Left colon (tissue), 2 donors: ENCODE results near the gene SYCE3. TPM values are rescaled to one million over a fixed set of nuclear protein-coding genes. Genes with fewer than 3 reads are reported as not detected.
"Not testable (repeated sequence)": the region's sequence is repeated elsewhere in the genome, so short reads cannot be mapped to it uniquely, and the experiment has no call there.

ENCODE experiments used
- ATAC-seq: fragments of 200-7000 bp; cut with Tn5 transposase; one replicate; pipeline ENCODE4 v1.9.1; 2020; ENCODE audit warnings: mild to moderate bottlenecking, moderate library complexity
- DNase-seq, 2 donors: peaks; one replicate each; pipeline ENCODE4 v3.0.0-alpha.2; 2020
- intact Hi-C, 2 donors: fragments of 100-400 bp; cut with DNase I in 1 of 2; cut with micrococcal nuclease in 1 of 2; formaldehyde crosslinking; loops; one replicate each; pipeline versions ENCODE4 v1.11.2 to v1.14.0; 2022; cut with DNase I, micrococcal nuclease
- total RNA-seq, 2 donors: library from RNA; stranded (reverse); fragmentation: NEBNext Ultra II Directional; extraction: Animal tissue kit (Norgen Biotek cat#: 25700); gene quantifications; one replicate each; pipeline ENCODE4 v1.2.1, GENCODE V29; 2021
- donor health status: DM: no; HTN: no; CAD: no.
- donor health status: DM: yes; HTN: yes; CAD: no.

Gene SYCE3
- total RNA-seq, 2 donors from 2014 or later = 0.67 TPM; not detected in 1

DNA sequence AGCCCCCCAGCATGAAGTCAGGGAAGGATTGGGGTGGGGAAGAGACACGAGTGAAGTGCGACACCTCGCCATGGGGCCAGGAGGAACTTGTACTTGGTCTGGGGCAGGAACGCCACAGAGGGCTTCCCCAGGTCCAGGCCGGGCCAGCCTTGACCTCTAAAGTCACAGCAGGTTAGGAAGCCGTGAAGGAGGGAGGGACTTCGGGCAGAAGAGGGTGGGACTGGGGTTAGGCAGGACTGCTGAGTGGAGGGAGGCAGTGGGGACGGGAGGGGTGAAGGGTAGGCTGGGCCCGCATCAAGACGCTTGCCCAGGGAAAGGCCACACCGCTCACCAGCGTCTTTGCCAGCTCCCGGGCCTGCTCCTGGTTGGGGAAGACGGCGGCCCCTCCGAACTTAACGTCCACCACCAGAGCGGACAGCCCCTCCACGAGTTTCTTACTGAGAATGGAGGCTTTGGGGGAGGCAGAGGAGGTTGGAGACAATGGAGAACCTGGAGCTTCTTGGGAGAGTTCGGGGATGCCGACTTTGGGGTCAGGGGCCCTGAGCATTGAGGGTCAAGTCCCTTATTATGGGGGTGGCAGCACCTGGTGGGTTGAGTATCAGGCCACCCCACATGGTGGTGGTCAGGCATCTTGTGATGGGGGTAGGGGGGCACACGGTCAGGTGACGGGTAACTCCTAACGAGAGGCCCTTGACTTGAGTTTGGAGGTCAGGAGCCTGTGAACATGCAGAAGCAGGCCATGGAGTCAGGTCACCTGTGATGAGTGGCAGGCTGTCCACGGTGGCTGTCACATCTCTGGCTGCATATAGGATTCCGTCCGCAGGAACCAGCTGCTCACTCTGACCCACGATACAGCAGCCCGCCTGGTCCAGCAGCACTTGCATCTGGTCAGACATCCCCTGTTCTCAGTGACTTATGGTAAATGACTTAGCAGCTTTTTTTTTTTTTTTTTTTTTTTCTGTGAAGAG, 35.6 kb downstream of the SYCE3 start:
- DNase-seq (peak; percentile 61 to 79), ATAC-seq (no peak)
- intact Hi-C loops = no loop called here

DNA sequence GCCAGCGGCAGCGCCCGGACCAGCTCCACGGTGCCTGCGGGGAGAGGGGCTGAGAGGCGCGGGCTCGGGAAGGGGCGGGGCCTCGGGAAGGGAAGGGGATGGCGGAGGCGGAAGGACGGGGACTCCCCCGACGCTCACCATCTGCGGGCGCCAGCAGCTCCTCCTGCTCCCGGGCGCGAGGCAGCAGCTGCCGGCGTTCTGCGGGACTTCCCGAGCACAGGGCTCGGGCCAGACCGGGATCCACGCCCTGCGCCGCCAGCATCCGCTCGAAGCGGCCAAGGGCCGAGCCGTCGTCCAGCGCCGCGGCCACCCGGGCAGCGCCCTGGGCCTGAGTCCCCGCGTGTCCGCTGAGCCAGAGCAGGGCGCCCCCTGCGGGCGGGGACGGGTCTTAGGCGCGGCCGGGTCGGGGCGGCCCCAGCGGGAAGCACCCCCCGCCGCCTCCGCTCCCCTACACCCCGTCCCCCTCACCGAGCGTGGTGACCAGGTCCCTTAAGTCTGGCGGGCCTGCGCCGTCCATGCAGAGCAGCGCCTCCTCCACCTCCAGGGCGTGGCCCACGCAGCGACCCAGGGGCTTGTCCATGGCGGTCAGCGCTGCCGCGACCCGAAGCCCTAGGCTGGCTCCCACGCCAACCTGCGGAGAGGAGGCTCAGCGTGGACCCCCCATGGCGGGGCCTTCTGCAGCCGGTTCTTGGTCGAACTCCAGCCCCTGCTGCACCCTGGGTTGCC, 36.4 kb downstream of the SYCE3 start:
- ATAC-seq (peak; percentile 26), DNase-seq (peak; percentile 87 to 89)
- intact Hi-C loops = no loop called here

DNA sequence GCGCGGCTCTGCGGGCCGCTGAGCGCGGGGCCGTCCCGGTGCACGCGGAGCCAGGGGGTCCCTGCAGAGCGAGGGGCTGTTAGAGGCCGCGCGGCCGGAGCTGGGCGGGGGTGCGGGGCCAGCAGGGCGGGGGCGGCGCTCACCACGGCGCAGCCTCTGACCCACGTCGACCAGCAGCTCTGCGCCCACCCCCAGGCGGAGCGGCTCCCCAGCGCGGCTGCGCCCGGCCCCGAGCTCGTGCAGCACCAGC, 36.9 kb downstream of the SYCE3 start:
- intact Hi-C loops = no loop called here
- no peak for DNase-seq
- ATAC-seq = no peak

DNA sequence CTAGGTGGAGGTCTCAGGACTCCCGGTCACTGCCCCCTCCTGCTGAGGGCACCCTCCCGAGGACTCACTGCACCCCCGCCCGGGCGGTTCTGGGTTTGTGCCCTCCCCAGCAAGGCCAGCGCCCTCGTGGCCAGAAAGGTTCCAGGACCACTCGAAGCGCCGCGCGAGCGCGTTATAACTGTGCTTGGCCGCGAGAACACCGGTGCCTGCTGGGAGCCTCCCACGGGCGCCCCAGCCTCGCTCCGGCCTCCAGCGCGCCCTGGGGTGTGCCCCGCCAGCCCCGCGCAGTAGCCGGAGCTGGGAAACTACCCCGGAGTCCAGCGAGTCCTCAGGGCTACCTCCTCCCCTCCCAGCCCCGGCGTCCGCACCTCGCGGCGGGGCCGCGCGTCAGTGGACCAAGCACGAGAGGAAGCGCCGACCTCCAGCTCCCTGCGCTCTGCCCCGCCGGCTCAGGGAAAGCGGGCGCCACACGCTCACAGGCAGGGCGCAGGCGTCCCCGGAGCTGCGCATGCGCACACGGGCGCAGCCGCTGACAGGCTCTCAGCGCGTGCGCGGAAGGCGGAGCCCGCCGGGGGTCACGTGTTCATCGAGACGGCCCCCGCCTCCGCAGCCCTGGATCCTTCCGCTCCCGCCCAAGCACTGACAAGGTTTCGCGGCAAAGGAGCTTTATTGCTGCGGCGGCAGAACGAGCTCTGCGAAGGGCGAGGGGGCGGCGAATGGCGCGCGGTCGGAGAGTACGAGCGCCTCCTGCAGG, 37.4 kb downstream of the SYCE3 start, which contains the start of gene SCO2:
Gene SCO2, minus strand, starts transcription at position 495 of the 754 bp plus-strand sequence. CDS start 1,187 bp downstream, outside the sequence.
- DNase-seq = peak; percentile 96 to 98
- intact Hi-C loops = no loop called here
- ATAC-seq = peak; percentile 54

- ATAC-seq = peak; percentile 57
- DNase-seq = peak; percentile 81 to 82
- intact Hi-C loops = no loop called here
Observed at GRCh38 chr22:50524676-50525103, 38.0 kb downstream of the SYCE3 start.

GRCh38 chr22:50523806-50524675, 38.7 kb downstream of the SYCE3 start:
- intact Hi-C loops = no loop called here
- peak; percentile 40 to 67 for DNase-seq

DNA sequence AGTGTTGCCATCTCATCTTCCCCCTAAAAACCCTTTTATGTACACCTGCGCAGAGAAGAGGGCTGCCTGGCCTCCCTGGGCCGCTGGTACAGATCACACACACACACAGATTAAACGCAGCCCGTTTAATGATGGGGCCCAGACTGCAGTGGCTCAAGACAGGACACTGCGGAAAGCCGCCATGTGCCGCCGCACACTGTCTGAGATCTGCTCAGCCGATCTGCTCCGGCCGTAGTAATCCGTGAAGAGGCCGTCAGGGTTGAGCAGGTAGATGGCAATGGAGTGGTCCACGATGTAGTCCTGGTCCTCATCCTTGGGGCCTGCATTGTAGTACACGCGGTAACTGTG, 39.3 kb downstream of the SYCE3 start:
- ATAC-seq = no peak
- DNase-seq = no peak
- intact Hi-C loops = no loop called here

More at GRCh38 chr22:50523806-50524675, 38.7 kb downstream of the SYCE3 start:
- ATAC-seq = peak; percentile 12

DNA sequence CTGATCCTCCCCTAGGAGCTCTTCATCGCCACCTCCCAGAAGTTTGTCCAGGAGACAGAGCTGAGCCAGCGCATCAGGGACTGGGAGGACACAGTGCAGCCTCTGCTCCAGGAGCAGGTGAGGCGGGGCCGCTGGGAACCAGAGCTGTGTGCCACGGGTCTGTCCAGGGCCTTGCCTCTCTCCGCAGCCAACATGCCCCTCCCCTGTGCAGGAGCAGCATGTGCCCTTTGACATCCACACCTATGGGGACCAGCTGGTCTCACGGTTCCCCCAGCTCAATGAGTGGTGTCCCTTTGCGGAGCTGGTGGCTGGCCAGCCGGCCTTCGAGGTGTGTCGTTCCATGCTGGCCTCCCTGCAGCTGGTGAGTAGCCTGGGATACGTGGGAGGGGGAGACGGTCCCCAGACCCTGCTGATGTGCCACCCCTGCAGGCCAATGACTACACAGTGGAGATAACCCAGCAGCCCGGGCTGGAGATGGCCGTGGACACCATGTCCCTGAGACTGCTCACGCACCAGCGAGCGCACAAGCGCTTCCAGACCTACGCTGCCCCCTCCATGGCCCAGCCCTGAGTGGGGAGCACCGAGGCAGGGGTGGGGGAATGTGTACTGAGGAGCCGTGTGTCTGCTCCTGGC, 39.8 kb downstream of the SYCE3 start:
- ATAC-seq = no peak
- peak in 1 of 2 donors; percentile 14 for DNase-seq
- intact Hi-C loops = no loop called here

DNA sequence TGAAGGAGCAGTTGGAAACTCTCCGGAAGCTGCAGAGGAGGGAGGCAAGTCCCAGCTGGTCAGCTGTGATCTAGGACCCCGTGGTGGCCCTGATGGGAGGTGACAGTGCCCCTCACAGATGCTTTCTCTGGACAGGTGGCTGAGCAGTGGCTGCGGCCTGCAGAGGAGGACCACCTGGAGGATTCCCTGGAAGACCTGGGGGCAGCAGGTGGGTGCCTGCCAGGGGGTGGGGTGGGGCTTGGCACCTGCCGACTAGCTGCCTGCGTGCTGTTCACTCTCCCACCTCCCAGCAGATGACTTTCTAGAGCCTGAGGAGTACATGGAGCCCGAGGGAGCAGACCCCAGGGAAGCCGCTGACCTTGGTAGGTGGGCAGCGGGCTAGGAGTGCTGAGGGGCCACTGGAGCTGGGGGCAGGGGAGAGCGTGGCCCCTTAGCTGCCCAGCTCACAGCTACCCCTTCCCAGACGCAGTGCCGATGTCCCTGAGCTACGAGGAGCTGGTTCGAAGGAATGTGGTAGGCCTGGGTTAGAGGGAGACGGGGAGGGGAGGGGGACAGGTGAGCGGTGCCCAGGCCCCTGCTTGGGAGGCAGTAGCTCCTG, 40.4 kb downstream of the SYCE3 start:
- no peak for DNase-seq
- intact Hi-C loops = no loop called here
- no peak for ATAC-seq

- DNase-seq = no peak
- intact Hi-C loops = no loop called here
- ATAC-seq = no peak
Observed at GRCh38 chr22:50521710-50522109, 41.0 kb downstream of the SYCE3 start.

GRCh38 chr22:50520826-50521453, 41.8 kb downstream of the SYCE3 start:
- intact Hi-C loops = no loop called here
- DNase-seq (no peak), ATAC-seq (no peak)

GRCh38 chr22:50520184-50520583, 42.5 kb downstream of the SYCE3 start:
- DNase-seq, intact Hi-C loops, ATAC-seq: not testable (repeated sequence)

DNA sequence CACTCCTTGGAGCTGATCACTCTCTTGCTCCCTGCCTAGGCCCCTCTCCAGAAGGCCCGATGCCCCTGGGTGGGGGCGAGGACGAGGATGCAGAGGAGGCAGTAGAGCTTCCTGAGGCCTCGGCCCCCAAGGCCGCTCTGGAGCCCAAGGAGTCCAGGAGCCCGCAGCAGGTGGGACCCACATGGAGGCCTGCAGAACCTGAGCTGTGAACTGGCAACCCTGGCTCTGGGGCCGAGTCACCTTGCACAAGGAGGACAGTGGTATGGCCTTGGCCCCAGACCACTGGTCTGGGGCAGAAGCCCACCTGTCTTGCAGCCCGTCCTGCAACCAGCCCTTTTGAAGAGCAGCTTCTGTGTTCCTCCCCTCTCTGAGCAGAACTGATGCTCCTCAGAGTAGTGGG, 43.6 kb downstream of the SYCE3 start:
- ATAC-seq = no peak
- intact Hi-C loops = no loop called here
- DNase-seq = no peak

DNA sequence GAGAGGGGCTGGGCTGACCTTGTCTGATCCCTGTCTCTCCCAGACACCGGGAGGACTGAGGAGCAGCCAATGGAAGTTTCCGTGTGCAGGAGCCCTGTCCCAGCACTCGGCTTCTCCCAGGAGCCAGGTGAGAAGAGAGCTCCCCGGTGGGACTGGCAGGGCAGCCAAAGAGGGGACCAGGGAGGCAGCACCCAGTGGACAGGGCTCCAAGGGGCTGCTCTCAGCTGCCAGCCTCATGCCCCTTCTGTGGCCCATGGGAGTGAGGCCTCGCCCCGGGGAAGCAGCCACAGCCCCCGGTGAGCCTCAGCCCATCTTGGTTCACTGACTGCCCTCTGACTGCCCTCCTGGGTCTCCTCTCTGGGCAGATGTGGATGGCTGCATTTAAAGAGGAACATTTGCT, 44.1 kb downstream of the SYCE3 start:
- ATAC-seq (no peak), DNase-seq (no peak)
- intact Hi-C loops = no loop called here

DNA sequence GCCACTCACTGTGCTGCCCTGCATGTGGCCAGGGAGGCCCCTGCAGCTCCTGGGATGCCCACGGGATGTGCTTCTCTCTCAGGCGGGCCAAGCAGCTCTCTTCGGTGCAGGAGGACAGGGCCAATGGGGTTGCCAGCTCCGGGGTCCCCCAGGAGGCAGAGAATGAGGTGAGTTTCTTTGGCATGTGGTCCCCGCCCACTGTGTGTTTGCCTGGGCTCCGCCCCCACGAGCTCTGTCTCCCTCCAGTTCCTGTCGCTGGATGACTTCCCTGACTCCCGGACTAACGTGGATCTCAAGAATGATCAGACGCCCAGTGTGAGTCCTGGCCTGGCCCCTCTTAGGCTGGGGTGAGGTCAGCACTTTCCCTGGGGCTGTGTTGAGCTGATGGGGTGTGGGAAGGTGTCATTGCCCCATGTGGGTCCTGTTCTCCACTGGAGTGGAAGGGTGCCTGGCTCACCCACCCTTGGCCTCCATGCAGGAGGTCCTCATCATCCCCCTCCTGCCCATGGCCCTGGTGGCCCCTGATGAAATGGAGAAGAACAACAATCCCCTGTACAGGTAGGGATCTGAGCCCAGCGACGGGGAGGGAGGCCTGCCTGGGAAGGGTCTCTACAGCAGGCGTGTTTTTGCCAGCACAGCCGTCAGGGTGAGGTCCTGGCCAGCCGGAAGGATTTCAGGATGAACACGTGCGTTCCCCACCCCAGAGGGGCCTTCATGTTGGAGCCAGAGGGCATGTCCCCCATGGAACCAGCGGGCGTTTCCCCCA, 45.0 kb downstream of the SYCE3 start:
- intact Hi-C loops = no loop called here
- ATAC-seq = no peak
- DNase-seq = no peak

DNA sequence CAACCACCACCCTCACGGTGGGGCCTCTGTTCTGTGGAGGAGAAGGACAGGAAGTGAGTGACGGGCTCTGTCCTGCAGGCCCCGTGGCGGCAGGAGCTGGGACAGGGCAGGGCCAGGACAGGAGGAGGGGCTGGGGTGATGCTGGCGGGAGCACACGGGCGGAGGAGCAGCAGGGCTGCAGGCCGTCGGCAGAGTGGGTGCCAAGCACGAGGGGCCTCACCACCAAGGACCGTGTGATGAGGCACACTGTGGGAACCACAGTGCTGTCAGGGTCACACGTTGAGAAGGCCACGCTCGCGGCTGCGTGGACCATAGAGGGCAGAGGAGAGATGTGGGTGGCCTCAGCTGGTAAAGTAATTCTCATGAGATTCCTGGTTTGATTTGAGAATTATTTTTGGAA, 45.8 kb downstream of the SYCE3 start:
- no peak for ATAC-seq
- intact Hi-C loops = no loop called here
- no peak for DNase-seq

DNA sequence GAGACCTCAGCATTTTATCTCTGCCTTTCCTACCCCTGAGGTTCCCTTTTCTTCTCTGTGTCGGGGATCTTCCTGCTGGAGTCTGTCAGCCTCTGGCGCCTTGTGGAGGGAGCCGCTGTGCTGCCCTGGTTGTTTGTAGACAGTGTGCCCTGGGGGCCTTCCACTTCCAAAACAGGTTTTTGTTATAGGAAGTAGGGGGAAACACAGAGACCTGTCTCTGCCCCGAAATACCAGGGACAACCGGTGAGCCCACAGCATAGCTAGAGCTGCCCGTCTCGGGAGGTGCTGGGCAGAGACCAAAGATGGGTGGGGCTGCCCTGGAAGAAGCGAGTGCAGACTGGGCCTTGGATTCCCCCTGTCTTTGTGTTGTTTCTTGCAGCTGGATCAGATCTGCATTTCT, 46.7 kb downstream of the SYCE3 start:
- DNase-seq (no peak), ATAC-seq (no peak)
- intact Hi-C loops = no loop called here
